GDM1 (cell line): ENCODE measurements around the gene TBCD.
A peak's percentile ranks its signal among the peaks of the same experiment; 100 is the strongest.
"Not testable (repeated sequence)": the region's sequence is repeated elsewhere in the genome, so short reads cannot be mapped to it uniquely, and the experiment has no call there.

Source experiments
- DNase-seq: peaks from one replicate; lab custom pipeline; 2025; lab: John Stamatoyannopoulos, UW

The TBCD gene

DNA sequence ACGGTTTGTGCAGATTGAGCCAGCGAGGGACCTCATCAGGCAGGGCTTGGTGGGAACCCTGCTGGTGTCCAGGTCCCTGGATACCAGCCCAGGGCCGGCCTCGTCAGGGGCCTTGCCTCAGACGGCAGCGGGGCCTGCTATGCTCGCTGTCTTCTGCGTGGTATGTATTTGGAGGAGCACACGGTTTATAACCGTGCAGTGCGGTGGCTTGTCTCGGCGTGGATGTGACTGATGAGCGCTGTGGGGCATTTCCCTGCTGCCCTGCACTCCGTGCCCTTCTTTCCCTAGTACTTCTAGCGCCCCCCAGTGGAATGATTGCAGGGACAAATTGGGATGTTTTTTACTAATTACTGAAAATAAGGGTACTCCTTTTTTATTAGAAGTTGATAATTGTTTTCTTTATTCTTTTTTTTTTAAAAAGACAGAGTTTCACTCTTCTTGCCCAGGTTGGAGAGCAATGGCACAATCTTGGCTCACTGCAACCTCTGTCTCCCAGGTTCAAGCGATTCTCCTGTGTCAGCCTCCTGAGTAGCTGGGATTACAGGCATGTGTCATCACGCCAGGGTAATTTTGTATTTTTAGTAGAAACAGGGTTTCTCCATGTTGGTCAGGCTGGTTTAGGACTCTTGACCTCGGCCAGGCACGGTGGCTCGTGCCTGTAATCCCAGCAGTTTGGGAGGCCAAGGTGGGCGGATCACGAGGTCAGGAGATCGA lies 15.3 kb downstream of the TBCD start:
- no peak for DNase-seq

DNA sequence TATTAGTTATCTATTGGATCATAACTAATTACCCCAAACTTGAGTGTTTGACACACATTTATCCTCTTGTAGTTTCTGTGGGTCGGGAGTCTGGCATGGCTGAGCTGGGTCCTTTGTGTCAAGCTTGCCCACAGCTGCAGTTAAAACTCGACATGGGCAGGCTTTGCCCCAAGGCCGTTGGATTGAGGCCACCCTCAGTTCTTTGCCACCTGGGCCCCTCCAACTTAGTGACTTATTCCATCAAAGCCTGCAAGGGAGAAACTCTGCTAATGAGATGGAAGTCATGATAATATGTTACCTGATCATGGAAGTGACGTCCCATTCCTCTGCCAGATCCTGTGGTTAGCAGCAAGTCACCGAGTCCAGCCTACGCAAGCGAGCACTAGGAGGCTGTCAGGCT lies 17.2 kb downstream of the TBCD start:
- no peak for DNase-seq

DNA sequence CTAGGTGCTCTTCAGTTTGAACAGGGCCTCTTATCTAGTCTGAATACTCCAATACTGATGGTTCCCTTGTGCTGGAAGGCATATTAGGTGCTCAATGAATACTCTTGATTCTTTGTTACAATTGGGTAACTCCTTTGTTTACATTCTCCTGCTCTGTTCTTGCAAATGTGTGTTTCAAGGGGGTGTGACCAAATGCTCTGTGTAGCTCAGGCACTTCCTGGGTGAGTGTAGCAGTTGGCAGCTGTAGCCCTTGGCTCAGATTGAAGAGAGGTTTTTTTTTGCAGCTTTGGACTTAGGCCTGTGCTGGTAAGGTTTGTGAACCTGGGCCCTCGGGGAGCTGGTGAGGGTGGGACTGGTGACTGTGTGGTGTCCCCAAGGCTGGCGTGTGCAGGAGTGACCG lies 20.2 kb downstream of the TBCD start:
- no peak for DNase-seq

DNA sequence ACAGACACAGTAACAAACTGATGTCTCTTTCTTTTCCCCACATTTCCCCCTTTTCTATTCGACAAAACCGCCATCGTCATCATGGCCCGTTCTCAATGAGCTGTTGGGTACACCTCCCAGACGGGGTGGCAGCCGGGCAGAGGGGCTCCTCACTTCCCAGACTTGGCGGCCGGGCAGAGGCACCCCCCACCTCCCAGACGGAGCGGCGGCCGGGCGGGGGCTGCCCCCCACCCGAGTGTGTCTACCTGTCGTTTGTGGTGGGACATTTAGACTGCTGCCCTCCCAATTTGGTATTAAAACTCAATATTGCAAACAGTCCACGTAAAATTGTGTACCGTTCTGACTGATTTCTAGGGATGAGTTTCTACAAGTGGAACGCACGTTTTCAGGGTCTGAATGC lies 22.6 kb downstream of the TBCD start:
- not testable (repeated sequence) for DNase-seq

DNA sequence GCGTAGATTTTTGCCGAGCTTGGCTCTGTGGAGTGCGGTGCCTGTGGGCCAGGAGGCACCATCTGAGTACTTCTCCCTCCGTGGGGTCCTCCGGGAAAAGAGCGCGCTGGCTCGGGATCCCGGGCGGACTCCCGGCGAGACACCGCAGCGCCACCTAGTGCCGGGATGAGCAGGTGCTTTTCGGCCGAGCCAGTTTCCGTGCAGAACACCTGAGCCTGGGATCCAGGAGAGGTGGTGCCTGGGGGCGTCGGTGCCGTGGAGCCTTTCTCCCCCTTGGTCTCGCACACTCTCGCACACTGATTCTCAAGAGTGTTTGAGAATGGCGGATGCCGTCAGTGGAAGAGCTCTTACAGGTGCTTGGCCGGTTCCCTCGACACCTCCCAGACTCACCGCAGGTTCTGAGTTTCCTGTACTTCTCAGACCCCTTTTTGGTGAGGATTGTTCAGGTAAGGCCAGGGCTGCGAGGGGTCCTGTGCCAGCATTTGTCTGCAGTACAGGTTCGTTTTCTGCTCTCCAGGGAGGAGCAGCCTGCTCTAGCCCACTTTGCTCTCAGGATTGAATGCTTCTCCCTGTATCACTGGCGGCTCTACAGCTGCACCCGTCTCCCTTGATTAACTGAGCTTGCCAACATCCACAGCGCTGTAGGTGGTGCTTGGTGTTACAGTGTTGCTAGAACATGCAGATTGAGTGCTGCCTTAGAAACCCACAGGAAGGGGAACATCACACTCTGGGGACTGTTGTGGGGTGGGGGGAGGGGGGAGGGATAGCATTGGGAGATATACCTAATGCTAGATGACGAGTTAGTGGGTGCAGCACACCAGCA lies 23.3 kb downstream of the TBCD start:
- DNase-seq, result no peak

DNA sequence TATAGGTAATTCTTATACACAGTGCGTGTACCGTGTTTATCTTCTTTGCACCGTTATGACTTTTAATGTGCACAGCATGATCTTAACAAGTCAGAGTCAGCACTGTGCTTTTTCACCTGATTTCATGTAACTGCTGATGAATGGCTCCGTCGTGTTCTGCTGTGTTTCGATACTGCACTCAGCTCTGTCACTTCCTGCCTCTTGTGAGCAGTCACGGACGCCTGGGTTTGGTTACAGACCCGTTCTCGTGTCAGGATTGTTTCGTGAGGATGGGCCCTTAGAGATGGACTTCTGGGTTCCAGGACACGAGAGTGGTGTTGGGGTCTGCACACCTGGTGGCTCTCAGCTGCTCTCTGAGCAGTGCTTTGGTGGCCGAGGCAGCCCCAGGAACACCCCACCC lies 24.6 kb downstream of the TBCD start:
- DNase-seq, result no peak

DNA sequence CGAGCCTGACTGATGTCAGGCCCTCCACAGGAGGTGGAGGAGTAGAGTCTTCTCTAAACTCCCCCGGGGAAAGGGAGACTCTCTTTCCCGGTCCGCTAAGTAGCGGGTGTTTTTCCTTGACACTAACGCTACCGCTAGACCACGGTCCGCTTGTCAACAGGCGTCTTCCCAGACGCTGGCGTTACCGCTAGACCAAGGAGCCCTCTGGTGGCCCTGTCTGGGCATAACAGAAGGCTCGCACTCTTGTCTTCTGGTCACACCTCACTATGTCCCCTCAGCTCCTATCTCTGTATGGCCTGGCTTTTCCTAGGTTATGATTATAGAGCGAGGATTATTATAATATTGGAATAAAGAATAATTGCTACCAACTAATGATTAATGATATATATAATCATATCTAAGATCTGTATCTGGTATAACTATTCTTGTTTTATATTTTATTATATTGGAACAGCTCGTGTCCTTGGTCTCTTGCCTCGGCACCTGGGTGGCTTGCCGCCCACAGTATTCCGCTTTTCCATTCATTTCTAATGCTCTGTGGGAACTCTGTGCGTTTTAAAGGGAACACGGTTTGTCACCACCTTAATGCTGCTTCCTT lies 26.0 kb downstream of the TBCD start:
- DNase-seq, result not testable (repeated sequence)

DNA sequence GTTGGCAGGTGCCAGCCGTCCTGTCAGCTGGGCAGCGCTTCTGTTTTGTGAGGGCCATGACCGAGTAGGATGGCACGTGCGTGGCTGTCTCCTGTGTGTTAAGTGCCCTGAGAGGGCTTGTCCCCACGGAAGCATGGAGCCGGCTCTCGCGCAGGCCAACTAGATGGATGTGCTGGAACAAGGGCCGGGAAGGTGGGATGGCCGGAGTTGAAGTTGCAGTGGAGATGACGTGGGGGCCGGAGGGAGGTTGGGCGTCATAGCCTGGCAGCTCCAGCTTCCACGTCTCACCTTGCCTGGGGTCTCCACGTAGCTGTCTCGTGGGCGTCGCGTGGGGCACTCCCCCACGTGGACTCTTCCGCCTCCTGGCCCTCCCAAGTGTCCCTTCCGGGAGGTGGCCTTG lies 27.7 kb downstream of the TBCD start:
- no peak for DNase-seq

DNA sequence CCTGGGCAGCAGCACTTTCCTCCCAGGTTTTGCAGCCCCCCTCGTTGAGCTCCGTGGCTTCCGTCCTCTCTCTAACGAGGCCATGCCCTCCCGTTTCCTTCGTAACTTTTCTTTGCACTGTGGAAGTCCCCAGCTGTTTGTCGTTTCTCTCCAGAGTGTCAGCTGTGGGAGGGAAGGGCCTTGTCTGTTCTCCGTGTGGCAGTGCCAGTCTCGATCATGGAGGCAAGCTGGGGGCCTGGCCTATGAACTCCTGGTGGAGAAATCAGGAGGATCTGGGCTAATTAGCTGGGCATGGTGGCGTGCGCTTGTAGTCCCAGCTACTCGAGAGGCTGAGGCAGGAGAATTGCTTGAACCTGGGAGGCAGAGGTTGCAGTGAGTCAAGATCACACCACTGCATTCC lies 28.3 kb downstream of the TBCD start:
- no peak for DNase-seq

DNA sequence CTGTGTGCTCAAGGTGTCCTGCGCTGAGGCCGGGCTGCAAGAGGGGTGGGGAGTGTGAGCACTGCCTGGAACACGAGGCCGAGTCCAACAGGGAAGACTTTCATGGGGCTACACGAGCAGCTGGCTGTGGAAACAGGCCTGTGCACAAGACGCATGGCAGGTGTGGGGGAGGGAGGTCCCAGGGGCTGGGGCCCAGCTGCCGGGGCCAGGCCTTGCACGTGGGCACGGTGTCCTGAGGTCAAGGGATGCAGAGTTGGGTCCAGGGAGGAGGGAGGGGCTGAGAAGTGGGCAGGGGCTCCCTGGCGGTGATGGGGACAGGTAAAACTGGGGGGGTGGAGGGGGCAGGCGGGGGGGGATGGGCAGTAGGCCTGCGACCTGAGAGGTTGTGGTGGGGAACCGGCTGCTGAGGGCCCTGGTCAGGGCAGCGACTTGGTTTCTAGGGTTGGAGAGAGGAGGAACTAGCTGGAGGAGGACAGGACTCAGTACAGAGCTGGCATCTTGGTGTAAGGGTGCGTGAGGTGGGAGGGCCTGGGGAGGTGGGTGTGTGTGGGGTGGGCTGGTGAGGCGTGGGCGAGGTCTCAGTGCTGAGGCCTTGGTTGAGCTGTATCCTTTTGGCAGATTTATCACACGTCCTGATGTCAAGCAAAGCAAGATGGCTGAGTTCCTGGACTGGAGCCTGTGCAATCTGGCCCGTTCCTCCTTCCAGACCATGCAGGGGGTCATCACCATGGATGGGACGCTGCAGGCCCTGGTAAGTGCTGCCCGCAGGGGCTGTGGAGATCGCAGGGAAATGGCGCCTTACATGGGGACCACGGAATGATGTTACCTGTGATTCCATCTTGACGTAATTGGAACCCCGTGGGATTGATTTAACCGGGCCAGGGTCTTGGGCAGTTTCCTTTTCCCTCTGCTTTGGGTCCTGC lies 29.4 kb downstream of the TBCD start:
- no peak for DNase-seq

DNA sequence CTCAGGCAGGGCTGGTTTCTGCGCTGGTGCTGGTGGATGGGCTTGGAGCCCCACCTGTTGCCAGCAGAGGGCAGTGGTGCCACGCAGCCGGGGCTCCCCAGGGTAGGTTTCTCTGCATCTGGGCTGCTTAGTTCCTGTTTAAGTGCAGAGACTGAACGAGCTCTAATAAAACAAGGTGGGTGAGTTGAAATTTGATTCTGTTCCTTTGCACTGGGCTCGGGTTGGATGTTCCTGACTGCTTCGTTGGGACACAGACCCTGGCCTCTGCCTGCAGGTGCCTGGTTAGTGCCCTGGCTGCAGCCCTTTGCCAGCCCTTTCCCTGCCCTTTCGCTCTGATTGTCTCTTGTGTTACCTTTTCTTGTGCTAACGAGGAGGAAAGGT lies 30.0 kb downstream of the TBCD start:
- DNase-seq, result peak; percentile 74

DNA sequence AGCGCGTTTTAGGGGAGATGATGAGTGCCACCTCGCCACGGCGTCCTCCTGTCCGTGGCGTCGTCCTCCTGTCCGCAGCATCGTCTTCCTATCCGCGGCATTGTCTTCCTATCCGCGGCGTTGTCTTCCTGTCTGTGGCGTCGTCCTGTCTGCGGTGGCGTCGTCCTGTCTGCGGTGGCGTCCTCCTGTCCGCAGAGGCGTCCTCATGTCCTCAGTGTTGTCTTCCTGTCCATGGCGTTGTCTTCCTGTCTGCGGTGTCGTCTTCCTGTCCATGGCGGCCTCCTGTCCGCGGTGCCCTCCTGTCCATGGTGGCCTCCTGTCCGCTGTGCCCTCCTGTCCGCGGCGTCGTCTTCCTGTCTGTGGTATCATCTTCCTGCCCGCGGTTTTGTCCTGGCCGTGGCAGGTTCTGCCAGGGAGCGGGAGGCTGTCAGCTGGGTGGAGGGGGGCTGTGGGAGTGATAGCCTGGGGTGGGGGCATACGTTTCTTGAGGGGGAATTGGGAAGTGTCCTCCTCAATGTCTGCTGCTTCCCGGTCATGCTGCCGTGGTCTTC lies 30.9 kb downstream of the TBCD start:
- peak; percentile 31 for DNase-seq

DNA sequence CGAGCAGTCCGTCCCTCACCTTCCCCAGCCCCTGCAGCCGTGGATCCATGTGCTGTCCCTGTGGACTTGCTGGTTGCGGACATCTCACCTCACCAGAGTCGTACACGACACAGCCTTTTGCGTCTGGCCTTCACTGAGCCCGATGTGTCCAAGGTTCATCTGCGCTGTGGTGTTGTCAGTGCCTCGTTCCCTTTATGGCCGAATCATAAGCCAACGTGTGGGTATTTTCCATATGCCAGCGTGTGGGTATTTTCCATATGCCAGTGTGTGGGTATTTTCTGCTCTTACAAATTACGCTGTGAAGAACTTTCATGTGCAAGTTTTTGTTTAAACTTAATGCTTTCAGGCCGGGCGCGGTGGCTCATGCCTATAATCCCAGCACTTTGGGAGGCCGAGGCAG lies 31.6 kb downstream of the TBCD start:
- DNase-seq, result no peak

DNA sequence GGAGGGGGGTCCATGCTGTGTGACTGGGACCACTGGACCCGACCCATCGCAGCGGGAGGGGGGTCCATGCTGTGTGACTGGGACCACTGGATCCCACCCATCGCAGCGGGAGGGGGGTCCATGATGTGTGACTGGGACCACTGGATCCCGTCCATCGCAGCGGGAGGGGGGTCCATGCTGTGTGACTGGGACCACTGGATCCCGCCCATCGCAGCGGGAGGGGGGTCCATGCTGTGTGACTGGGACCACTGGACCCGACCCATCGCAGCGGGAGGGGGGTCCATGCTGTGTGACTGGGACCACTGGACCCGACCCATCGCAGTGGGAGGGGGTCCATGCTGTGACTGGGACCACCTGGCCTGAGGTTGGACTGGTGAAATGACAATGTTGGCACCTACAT lies 33.7 kb downstream of the TBCD start:
- not testable (repeated sequence) for DNase-seq

DNA sequence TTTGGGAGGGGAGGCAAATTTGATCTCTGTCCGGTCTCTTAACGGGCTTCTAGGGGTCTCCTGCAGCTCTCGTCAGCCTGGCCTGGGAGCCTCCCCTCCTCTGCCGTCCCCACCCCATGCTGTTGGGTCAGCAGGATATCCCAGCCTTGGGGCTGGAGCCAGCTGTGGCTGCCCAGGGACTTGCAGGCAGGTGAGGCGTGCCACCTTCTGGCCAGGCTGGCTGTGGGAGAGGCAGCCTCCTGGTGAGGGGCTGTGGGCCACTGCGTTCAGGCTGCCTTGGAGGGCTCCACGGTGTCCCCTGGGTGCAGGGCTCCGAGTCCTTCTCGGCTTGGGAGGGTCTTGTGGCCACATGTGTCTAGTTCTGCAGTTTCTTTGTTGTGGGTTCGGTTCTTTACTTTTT lies 34.6 kb downstream of the TBCD start:
- DNase-seq, result no peak

DNA sequence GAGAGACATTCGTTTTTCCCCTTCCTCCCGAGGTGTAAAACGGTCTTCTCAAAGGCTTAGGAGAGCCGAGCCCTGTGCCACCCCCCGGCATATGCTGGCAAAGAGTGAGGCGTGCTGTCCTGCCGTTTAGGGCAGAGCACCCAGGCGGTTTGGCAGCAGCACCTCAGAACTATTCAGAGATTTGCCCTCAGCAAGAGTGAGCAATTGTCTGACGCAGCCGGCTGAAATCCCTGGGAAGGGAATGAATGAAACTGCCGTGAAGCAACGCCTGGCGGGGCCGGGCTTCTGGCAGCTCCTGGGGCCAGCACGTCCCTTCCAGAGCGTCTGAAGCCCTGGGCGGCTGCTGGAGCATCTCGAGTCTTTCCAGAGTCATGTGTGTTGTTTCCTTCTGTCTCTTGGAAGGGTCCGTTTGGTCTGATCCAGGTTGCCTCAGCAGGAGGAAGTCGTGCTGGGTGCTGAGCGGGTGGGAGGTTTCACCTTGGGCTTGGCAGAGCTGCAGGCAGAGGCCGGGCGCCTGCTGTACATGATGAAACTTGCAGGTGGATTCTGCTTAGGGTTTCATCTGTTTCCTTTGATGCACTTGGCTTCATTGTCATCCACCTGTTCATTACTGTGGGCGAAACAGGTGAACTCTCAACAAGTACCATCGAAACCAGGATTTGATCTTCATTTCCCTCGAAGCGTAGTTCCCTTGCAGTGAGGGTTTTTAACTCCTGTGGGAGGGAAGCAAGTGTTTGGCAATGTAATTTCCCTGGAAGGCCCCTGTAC lies 35.4 kb downstream of the TBCD start:
- DNase-seq, result no peak

DNA sequence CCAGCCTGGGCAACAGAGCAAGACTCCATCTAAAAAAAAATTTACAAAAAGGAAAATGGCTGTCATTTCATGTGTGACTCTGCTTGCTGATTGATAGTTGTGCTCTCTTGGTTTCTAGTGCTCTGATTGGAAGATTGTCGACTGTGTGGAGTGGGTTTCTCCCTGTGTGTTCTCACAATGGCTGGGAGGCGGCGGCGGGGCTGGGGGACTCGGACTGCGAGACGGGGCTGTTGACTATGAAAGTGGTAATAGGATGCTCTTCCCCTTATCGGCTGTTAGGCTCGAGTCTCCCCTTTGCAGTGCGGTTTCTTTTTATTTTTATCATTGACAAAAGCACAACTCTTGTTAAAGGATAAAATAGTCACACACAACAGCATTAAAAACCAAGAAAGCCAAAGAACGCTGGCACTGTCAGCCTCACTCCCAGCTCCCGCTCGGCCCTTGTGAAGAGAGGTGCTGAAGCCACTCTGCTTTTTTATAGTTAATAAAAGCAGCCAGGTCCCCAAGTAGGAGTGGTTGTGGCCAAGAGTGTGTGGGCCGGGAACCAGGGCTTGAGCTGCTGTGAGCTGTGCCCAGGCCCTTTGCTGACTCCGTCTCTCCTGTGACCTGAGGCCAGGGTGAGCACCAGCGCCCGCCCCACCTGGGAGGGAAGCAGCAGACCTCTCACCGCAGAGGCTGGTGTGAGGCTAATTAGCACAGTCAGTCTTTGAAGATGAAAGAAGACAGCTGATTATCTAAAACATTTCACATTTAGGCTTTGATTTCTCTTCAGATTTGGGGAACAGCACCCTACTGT lies 36.5 kb downstream of the TBCD start:
- DNase-seq, result no peak

DNA sequence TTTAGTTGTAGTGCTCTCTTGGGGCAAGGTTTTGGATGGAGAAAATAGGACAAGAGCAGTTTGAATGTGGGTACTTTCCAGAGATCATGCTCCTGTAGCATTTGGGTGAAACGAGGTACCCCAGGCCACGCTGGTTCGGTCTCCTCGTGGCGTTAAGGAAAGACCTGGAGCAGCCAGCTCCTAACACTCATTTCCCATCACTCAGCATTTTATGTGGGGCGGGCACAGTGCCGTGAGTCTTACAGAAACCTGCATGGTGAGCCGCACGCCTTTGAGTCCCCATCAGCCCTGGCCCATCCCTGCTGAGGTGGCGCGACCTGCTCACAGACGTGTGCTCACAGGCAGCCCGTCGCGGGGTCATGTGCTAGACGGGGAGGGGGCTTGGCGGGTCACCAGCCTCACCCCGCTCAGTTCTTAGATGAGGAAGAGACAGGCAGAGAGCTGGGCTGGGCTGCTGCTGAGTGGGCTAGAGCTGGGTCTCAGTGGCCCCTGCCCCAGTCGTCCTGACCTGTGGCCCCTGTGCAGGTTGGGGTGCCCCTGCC lies 37.3 kb downstream of the TBCD start:
- DNase-seq, result no peak

DNA sequence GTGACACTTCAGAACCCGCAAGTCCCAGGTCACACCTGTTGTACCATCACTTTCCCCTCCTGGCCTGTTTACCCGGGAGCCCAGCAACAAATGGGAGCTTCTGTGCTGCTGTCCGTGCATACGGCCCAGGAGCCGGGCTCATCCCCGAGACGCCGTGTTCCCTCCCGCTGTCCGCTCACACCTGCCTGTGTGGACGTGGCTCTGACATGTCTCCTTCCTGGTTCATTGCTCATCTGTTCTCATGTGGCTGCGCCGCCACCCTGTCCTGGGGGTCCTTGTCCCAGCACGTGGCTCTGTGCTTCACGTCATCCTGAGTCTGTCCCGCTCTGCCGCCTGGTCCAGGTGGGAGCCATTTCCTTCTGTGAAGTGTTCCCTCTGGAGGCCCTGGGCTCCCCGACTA lies 37.9 kb downstream of the TBCD start:
- no peak for DNase-seq

DNA sequence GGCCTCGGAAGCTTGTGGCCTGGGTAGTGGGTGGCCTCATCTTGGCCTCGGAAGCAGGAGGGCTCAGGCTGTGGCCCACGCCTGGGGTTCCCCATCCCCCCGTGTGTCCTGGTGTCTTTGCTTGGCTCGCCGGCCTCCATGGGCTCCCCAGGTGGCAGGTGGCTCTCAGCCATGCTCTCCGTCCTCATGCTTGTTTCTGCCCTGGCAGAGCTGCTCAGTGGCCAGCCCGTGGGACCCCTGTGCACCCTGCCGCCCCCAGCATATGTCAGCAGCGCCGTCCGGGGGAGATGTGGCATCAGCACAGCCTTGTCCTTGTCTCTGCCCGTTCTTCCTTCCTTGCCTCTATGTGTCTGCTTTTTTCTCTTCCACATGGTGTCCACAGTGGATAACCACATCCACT lies 38.5 kb downstream of the TBCD start:
- no peak for DNase-seq
